SK-N-SH (cell line): ENCODE data around the gene CDK5. TPM values are rescaled to one million over a fixed set of nuclear protein-coding genes. Genes with fewer than 3 reads are reported as not detected.

Experiments used
- CTCF ChIA-PET: fragments of 300-600, 350-600 bp; formaldehyde crosslinking; extraction: SDS; loops from one replicate; lab custom pipeline; 2021; lab: Yijun Ruan, JAX
- POLR2A ChIA-PET: fragments of 350-600 bp; sonication (Branson Sonifier 250); formaldehyde crosslinking; extraction: SDS; loops from one replicate; lab custom pipeline; 2020; ENCODE audit warnings: antibody characterized with exemption, inconsistent platforms; lab: Yijun Ruan, JAX
- DNase-seq: peaks from one replicate; pipeline ENCODE4 v3.0.0; 2012
- H2AFZ ChIP-seq: fragments of 200-600 bp; sonication (generic); 2 replicates; pipeline ENCODE4 v1.8.1; 2016; ENCODE audit warnings: antibody characterized with exemption, mild to moderate bottlenecking, low read depth
- H3F3A ChIP-seq: fragments of 200-600 bp; sonication (generic); replicated peaks from 2 replicates; pipeline ENCODE3; 2016; ENCODE audit warnings: antibody characterized with exemption, mild to moderate bottlenecking; ENCODE audit not compliant: insufficient read depth
- H3K27ac ChIP-seq, 2 experiments: fragments of 200-500 bp in 1 of 2; fragments of 200-600 bp in 1 of 2; sonication (Bioruptor generic) in 1 of 2; sonication (generic), shearing (Covaris generic) in 1 of 2; 2 replicates each; pipeline versions ENCODE4 v1.5.1 to v1.6.1; 2014 to 2016; ENCODE audit warnings: low read depth in 2 of 2, inconsistent platforms in 1 of 2, low read length in 1 of 2, mild to moderate bottlenecking in 1 of 2, mixed read lengths in 1 of 2
- H3K27me3 ChIP-seq: fragments of 200-600 bp; sonication (generic), shearing (Covaris generic); 2 replicates; pipeline ENCODE4 v1.6.1; 2016; ENCODE audit warnings: mixed run types; ENCODE audit not compliant: insufficient read depth
- H3K36me3 ChIP-seq, 2 experiments: fragments of 200-500 bp in 1 of 2; fragments of 200-600 bp in 1 of 2; sonication (Bioruptor generic) in 1 of 2; sonication (generic) in 1 of 2; replicated peaks in 1 of 2; 2 replicates each; pipeline versions ENCODE3 to v1.5.1; 2014 to 2016; ENCODE audit warnings: low read length in 1 of 2, mild to moderate bottlenecking in 1 of 2; ENCODE audit not compliant: insufficient read depth in 2 of 2, control insufficient read depth in 1 of 2
- H3K4me1 ChIP-seq, 2 experiments: fragments of 200-500 bp in 1 of 2; fragments of 200-600 bp in 1 of 2; sonication (Bioruptor generic) in 1 of 2; sonication (generic), shearing (Covaris generic) in 1 of 2; 2 replicates each; pipeline versions ENCODE4 v1.5.1 to v1.6.1; 2014 to 2016; ENCODE audit warnings: low read depth in 1 of 2, low read length in 1 of 2, mixed run types in 1 of 2; ENCODE audit not compliant: insufficient read depth in 2 of 2, control insufficient read depth in 1 of 2
- H3K4me2 ChIP-seq: fragments of 200-600 bp; sonication (generic), shearing (Covaris generic); 2 replicates; pipeline ENCODE4 v1.6.1; 2017; ENCODE audit warnings: mixed run types
- H3K4me3 ChIP-seq, 2 experiments: fragments of 200-500 bp in 1 of 2; fragments of 200-600 bp in 1 of 2; sonication (Bioruptor generic) in 1 of 2; sonication (generic), shearing (Covaris generic) in 1 of 2; 2 replicates each; pipeline versions ENCODE4 v1.5.1 to v1.8.1; 2014 to 2016; ENCODE audit warnings: low read depth in 2 of 2, inconsistent platforms in 1 of 2, low read length in 1 of 2, mild to moderate bottlenecking in 1 of 2, mixed read lengths in 1 of 2, moderate library complexity in 1 of 2
- H3K79me2 ChIP-seq: fragments of 200-600 bp; sonication (generic); 2 replicates; pipeline ENCODE4 v1.8.1; 2017; ENCODE audit warnings: mild to moderate bottlenecking; ENCODE audit not compliant: insufficient read depth
- H3K9ac ChIP-seq: fragments of 200-600 bp; sonication (generic); 2 replicates; pipeline ENCODE4 v1.6.1; 2017; ENCODE audit warnings: mixed run types
- H3K9me2 ChIP-seq: fragments of 200-600 bp; sonication (generic); 2 replicates; pipeline ENCODE4 v1.6.1; 2017; ENCODE audit warnings: mixed run types
- H3K9me3 ChIP-seq: fragments of 200-600 bp; sonication (generic); 2 replicates; pipeline ENCODE4 v1.6.1; 2017; ENCODE audit warnings: mixed run types, mild to moderate bottlenecking, moderate library complexity
- H4K20me1 ChIP-seq: fragments of 200-600 bp; sonication (generic); 2 replicates; pipeline ENCODE4 v1.6.1; 2017; ENCODE audit warnings: mild to moderate bottlenecking, mixed run types; ENCODE audit not compliant: insufficient read depth
- CHD2 ChIP-seq: fragments of 150-350 bp; IDR thresholded peaks from 2 replicates; pipeline ENCODE4 v1.6.1; 2018; ENCODE audit warnings: low read length; ENCODE audit not compliant: partially characterized antibody
- EP300 ChIP-seq, 2 experiments: IDR thresholded peaks; 2 replicates each; pipeline versions ENCODE4 v1.4.0 to v1.6.1; 2012; ENCODE audit warnings: borderline replicate concordance in 1 of 2, low read depth in 1 of 2, low read length in 1 of 2
- EZH2phosphoT487 ChIP-seq: fragments of 200-600 bp; sonication (generic); IDR thresholded peaks from 2 replicates; pipeline ENCODE4 v1.6.1; 2017; ENCODE audit warnings: low read depth, mixed run types, mild to moderate bottlenecking, antibody characterized with exemption, moderate library complexity, borderline replicate concordance
- FOXJ3 ChIP-seq: sonication (generic); formaldehyde crosslinking; IDR thresholded peaks from 2 replicates; pipeline ENCODE4 v1.5.1; 2020; ENCODE audit warnings: mild to moderate bottlenecking, missing genetic modification reagents
- FOXM1 ChIP-seq: IDR thresholded peaks from 2 replicates; pipeline ENCODE4 v1.4.0; 2012; ENCODE audit warnings: low read depth, mild to moderate bottlenecking
- MXI1 ChIP-seq: IDR thresholded peaks from 2 replicates; pipeline ENCODE4 v1.6.1; 2012; ENCODE audit warnings: mild to moderate bottlenecking, low read depth, low read length, improper control_type of control experiment
- NFIC ChIP-seq: IDR thresholded peaks from 2 replicates; pipeline ENCODE4 v1.4.0; 2012; ENCODE audit warnings: borderline replicate concordance
- POLR2AphosphoS5 ChIP-seq: IDR thresholded peaks from 2 replicates; pipeline ENCODE4 v1.6.1; 2012; ENCODE audit warnings: low read depth, low read length
- RAD21 ChIP-seq: IDR thresholded peaks from 2 replicates; pipeline ENCODE4 v1.6.1; 2012; ENCODE audit warnings: mild to moderate bottlenecking, low read length
- RCOR1 ChIP-seq: fragments of 150-350 bp; IDR thresholded peaks from 2 replicates; pipeline ENCODE4 v1.6.1; 2017; ENCODE audit warnings: antibody characterized with exemption, low read length
- TAF1 ChIP-seq: IDR thresholded peaks from 2 replicates; pipeline ENCODE4 v1.6.1; 2012; ENCODE audit warnings: low read depth, mild to moderate bottlenecking, low read length, moderate library complexity, borderline replicate concordance
- YY1 ChIP-seq: IDR thresholded peaks from 2 replicates; pipeline ENCODE4 v1.4.0; 2012; ENCODE audit warnings: low read depth, mild to moderate bottlenecking
- WGBS: methylation state at CpG from one replicate; pipeline ENCODE4 v1.1.6; 2017; ENCODE audit warnings: low lambda C conversion rate; 5-methylcytosine and 5-hydroxymethylcytosine counted together
- polyA plus RNA-seq, 3 experiments: library from polyadenylated mRNA; depleted of rRNA; stranded (reverse); fragments of >200 nt; gene quantifications; 2 replicates each; pipeline ENCODE4 v1.2.3, GENCODE V29; 2012
- TF ChIP-seq, protein P1 (sequence below): IDR thresholded peaks from 2 replicates; pipeline ENCODE4 v1.4.0; 2012; ENCODE audit warnings: low read depth, borderline replicate concordance
- TF ChIP-seq, protein P2 (sequence below): fragments of 200-600 bp; sonication (generic); IDR thresholded peaks from 2 replicates; pipeline ENCODE4 v1.6.1; 2017; ENCODE audit warnings: antibody characterized with exemption, mild to moderate bottlenecking, moderate library complexity
- TF ChIP-seq, protein P3 (sequence below): fragments of 150-350 bp; IDR thresholded peaks from 2 replicates; pipeline ENCODE4 v1.6.1; 2017; ENCODE audit warnings: antibody characterized with exemption, low read length, low read depth, borderline replicate concordance
- TF ChIP-seq, protein P4 (sequence below): IDR thresholded peaks from 2 replicates; pipeline ENCODE4 v1.4.0; 2012; ENCODE audit warnings: low read depth

The CDK5 gene
- polyA plus RNA-seq, 1 of the 3 experiments (the other 2 are of a cell fraction), result 125 TPM

DNA sequence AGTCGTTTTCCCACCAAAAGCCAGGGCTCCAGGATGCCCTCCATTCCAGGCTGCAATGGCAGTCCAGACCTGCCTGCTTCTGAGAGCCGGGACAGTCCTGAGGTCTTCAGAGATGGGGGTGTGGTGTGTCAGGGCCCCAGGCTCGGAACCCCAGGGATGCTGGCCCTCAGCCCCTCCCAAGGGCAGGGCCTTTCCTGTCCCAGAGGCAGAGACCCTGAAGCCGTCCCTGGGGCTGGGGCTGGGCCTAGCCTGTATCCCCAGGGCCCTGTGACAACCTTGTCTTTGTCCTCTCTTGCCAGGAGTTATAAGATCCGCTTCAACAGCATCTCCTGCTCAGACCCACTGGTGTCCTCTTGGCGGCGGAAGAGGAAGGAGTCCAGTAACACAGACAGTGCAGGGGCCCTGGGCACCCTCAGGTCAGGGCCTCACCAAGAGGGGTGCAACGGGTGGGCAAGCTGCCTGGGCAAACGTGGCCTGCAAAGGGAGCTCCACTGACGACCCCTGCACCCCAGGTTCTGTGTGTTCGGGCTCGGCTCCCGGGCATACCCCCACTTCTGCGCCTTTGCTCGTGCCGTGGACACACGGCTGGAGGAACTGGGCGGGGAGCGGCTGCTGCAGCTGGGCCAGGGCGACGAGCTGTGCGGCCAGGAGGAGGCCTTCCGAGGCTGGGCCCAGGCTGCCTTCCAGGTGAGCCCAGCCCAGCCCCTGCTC lies 51.0 kb downstream of the CDK5 start:
- H3K9me3 ChIP-seq, result no peaks in the 10 kb centered on the region
- H3K9ac ChIP-seq, result no peak overlapping the region
- POLR2A ChIA-PET, result no interaction called here
- 70% methylated on average over 18 of the region's 23 CpGs for WGBS
- H4K20me1 ChIP-seq, result no peaks in the 10 kb centered on the region
- no peaks in the 10 kb centered on the region for H3K79me2 ChIP-seq
- H3K4me3 ChIP-seq, result no peak overlapping the region
- H3K4me1 ChIP-seq, result peaks cover 0 to 14% of the 10 kb centered on the region in 2 experiments; a peak in 1 of 4 replicates
- H2AFZ ChIP-seq, result no peak overlapping the region
- DNase-seq, result no peak
- H3K27ac ChIP-seq, result no peak overlapping the region
- H3K36me3 ChIP-seq, result no peaks in the 10 kb centered on the region
- no peaks in the 10 kb centered on the region for H3K9me2 ChIP-seq
- TF ChIP-seq, protein P1, sequence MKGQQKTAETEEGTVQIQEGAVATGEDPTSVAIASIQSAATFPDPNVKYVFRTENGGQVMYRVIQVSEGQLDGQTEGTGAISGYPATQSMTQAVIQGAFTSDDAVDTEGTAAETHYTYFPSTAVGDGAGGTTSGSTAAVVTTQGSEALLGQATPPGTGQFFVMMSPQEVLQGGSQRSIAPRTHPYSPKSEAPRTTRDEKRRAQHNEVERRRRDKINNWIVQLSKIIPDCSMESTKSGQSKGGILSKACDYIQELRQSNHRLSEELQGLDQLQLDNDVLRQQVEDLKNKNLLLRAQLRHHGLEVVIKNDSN, result no peak
- TF ChIP-seq YY1 (no peak), FOXM1 (no peak), TAF1 (no peak), MXI1 (no peak), CHD2 (no peak), RCOR1 (no peak), FOXJ3 (CRISPR knock-in tag) (no peak), EP300 (IDR thresholded peaks at IDR 0.05; ENCODE audit: borderline replicate concordance in 1 of 2, low read depth in 1 of 2, low read length in 1 of 2) (no peak), NFIC (no peak), EZH2phosphoT487 (no peak), RAD21 (no peak), POLR2AphosphoS5 (no peak)
- TF ChIP-seq, protein P2, sequence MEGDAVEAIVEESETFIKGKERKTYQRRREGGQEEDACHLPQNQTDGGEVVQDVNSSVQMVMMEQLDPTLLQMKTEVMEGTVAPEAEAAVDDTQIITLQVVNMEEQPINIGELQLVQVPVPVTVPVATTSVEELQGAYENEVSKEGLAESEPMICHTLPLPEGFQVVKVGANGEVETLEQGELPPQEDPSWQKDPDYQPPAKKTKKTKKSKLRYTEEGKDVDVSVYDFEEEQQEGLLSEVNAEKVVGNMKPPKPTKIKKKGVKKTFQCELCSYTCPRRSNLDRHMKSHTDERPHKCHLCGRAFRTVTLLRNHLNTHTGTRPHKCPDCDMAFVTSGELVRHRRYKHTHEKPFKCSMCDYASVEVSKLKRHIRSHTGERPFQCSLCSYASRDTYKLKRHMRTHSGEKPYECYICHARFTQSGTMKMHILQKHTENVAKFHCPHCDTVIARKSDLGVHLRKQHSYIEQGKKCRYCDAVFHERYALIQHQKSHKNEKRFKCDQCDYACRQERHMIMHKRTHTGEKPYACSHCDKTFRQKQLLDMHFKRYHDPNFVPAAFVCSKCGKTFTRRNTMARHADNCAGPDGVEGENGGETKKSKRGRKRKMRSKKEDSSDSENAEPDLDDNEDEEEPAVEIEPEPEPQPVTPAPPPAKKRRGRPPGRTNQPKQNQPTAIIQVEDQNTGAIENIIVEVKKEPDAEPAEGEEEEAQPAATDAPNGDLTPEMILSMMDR, result no peak
- TF ChIP-seq, protein P3, sequence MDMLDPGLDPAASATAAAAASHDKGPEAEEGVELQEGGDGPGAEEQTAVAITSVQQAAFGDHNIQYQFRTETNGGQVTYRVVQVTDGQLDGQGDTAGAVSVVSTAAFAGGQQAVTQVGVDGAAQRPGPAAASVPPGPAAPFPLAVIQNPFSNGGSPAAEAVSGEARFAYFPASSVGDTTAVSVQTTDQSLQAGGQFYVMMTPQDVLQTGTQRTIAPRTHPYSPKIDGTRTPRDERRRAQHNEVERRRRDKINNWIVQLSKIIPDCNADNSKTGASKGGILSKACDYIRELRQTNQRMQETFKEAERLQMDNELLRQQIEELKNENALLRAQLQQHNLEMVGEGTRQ, result no peak
- TF ChIP-seq, protein P4, sequence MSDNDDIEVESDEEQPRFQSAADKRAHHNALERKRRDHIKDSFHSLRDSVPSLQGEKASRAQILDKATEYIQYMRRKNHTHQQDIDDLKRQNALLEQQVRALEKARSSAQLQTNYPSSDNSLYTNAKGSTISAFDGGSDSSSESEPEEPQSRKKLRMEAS, result no peak
- no peak overlapping the region for H3K4me2 ChIP-seq
- H3K27me3 ChIP-seq, result 0 out of 2 replicates have a peak, but pooled peaks cover 5% of the 10 kb centered on the region
- CTCF ChIA-PET, result interaction anchor here (0.7 to 11.3 kb wide), 12 partner anchors 8 to 558 kb away, joined by 3 to 151 read pairs (median 10); partner anchors contain the start of genes ATG9B, GBX1 and NOS3
- H3F3A ChIP-seq, result no peaks in the 10 kb centered on the region
